SK-N-MC (cell line): ENCODE results near the gene P2RY8.

Source experiments
- EZH2 ChIP-seq: fragments of 200-600 bp; sonication (generic); IDR thresholded peaks from one replicate; pipeline ENCODE4 v1.6.1; 2017; ENCODE audit warnings: antibody characterized with exemption
- FOXP2 ChIP-seq: optimal IDR thresholded peaks from 2 replicates; pipeline ENCODE3; 2011; ENCODE audit warnings: mild to moderate bottlenecking, moderate library complexity; ENCODE audit not compliant: insufficient read depth; ENCODE audit errors: extremely low read length, control extremely low read depth
- POLR2AphosphoS5 ChIP-seq: IDR thresholded peaks from 2 replicates; pipeline ENCODE4 v1.6.1; 2012; ENCODE audit warnings: mild to moderate bottlenecking, low read depth, low read length, borderline replicate concordance

GRCh38 chrX:1537031-1537715, at the start of gene P2RY8:
- no peak for TF ChIP-seq POLR2AphosphoS5
- TF ChIP-seq EZH2 = no peak
- no peak for TF ChIP-seq FOXP2
